Body of pancreas (tissue), 4 donors: ENCODE results near the gene VRK1. TPM values are rescaled to one million over a fixed set of nuclear protein-coding genes. Genes with fewer than 3 reads are reported as not detected.

Source experiments
- ATAC-seq: fragments of 150-250 bp; one replicate; pipeline ENCODE4 v1.9.1; 2016
- DNase-seq, 4 donors: peaks; one replicate each; pipeline ENCODE4 v3.0.0-alpha.2; 2019
- H3K27ac ChIP-seq, 4 donors: fragments of 200-600 bp; sonication (generic); 1 replicate in 3 of 4; 2 replicates in 1 of 4; pipeline versions ENCODE4 v1.5.1 to v1.6.1; 2016 to 2019; ENCODE audit warnings: mild to moderate bottlenecking in 1 of 4, mixed read lengths in 1 of 4, moderate library complexity in 1 of 4
- H3K27me3 ChIP-seq, 2 donors: fragments of 200-600 bp; sonication (generic); one replicate each; pipeline ENCODE4 v1.6.0; 2016; ENCODE audit warnings: mild to moderate bottlenecking in 1 of 2
- H3K36me3 ChIP-seq, 2 donors: fragments of 200-600 bp; sonication (generic); replicated peaks in 1 of 2; 2 replicates each; pipeline ENCODE4 v1.5.1; 2016; ENCODE audit warnings: low read depth in 2 of 2; ENCODE audit not compliant: insufficient read depth in 1 of 2
- H3K4me1 ChIP-seq: fragments of 200-600 bp; sonication (generic); one replicate; pipeline ENCODE4 v1.6.0; 2016
- H3K4me3 ChIP-seq, 2 donors: fragments of 200-600 bp; sonication (generic); 1 replicate in 1 of 2; 2 replicates in 1 of 2; pipeline ENCODE4 v1.5.1; 2016 to 2019
- H3K9me3 ChIP-seq, 3 donors: fragments of 200-600 bp; sonication (generic); 1 replicate in 2 of 3; 2 replicates in 1 of 3; pipeline ENCODE4 v1.5.1; 2016
- POLR2A ChIP-seq, 3 donors: fragments of 450-650 bp; IDR thresholded peaks; one replicate each; pipeline ENCODE4 v1.6.1; 2016; ENCODE audit warnings: antibody characterized with exemption in 3 of 3, mild to moderate bottlenecking in 2 of 3
- WGBS, 2 donors: methylation state at CpG; one replicate each; pipeline ENCODE4 v1.1.5; 2017; 5-methylcytosine and 5-hydroxymethylcytosine counted together
- intact Hi-C: fragments of 100-400 bp; cut with DNase I; formaldehyde crosslinking; loops from one replicate; pipeline ENCODE4 v1.15.1; 2023
- total RNA-seq, 2 donors: library from RNA; depleted of rRNA; stranded (reverse); fragments of >200 nt; gene quantifications; one replicate each; pipeline ENCODE4 v1.1.0, GENCODE V29; 2016
- TF ChIP-seq, protein P1 (sequence below), 7 experiments: fragments of 450-650 bp in 4 of 7; fragments of 200-600 bp in 3 of 7; sonication (generic) in 3 of 7; IDR thresholded peaks; one replicate each; pipeline ENCODE4 v1.5.1; 2016 to 2019; ENCODE audit warnings: antibody characterized with exemption in 7 of 7

The VRK1 gene
- total RNA-seq, 2 donors from 2014 or later = 5.6 to 10.4 TPM

DNA sequence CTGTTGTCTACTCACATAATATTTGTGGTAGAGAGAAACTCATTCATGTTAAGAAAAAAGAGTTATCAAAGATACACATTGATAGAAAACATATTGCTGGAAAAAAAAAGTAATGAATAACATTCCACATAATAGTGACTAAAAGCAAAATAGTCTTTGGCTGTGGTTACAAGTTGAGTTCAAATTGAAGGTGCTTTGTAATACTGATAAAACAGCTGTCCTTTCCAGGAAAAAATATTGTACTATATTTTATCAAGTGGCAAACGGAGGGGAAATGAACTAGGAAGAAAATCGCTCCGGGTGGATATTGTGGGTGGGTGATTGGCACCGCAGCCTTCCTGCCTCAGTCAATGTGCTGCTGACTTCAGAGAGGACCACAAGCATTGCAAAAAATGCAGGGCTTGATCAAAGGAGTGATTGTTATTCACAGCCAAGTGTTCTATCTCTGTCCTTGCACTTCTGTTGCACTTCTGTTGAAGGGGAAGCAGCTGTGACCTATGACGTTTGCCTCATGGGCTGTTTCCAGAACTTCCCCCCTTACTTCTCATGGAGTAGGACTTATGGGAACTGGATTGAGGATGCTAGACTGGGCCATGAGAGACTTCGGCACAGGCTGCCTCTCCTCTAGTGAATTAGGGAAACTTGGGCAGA is 114.4 kb downstream of the VRK1 start:
- Histone ChIP-seq H3K4me1 (no peaks in the 10 kb centered on the region), H3K27ac (no peak overlapping the region), H3K36me3 (no peaks in the 10 kb centered on the region), H3K4me3 (no peak overlapping the region), H3K27me3 (no peaks in the 10 kb centered on the region), H3K9me3 (peaks cover 0 to 9% (median 0%) of the 10 kb centered on the region in 3 donors)
- DNase-seq (no peak), ATAC-seq (no peak)
- 62 to 65% methylated on average over 6 of the region's 6 CpGs for WGBS, 2 donors
- intact Hi-C loops = no loop called here
- TF ChIP-seq, protein P1, sequence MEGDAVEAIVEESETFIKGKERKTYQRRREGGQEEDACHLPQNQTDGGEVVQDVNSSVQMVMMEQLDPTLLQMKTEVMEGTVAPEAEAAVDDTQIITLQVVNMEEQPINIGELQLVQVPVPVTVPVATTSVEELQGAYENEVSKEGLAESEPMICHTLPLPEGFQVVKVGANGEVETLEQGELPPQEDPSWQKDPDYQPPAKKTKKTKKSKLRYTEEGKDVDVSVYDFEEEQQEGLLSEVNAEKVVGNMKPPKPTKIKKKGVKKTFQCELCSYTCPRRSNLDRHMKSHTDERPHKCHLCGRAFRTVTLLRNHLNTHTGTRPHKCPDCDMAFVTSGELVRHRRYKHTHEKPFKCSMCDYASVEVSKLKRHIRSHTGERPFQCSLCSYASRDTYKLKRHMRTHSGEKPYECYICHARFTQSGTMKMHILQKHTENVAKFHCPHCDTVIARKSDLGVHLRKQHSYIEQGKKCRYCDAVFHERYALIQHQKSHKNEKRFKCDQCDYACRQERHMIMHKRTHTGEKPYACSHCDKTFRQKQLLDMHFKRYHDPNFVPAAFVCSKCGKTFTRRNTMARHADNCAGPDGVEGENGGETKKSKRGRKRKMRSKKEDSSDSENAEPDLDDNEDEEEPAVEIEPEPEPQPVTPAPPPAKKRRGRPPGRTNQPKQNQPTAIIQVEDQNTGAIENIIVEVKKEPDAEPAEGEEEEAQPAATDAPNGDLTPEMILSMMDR (IDR thresholded peaks at IDR 0.05) = no peak
- no peak for TF ChIP-seq POLR2A (IDR thresholded peaks at IDR 0.05)

DNA sequence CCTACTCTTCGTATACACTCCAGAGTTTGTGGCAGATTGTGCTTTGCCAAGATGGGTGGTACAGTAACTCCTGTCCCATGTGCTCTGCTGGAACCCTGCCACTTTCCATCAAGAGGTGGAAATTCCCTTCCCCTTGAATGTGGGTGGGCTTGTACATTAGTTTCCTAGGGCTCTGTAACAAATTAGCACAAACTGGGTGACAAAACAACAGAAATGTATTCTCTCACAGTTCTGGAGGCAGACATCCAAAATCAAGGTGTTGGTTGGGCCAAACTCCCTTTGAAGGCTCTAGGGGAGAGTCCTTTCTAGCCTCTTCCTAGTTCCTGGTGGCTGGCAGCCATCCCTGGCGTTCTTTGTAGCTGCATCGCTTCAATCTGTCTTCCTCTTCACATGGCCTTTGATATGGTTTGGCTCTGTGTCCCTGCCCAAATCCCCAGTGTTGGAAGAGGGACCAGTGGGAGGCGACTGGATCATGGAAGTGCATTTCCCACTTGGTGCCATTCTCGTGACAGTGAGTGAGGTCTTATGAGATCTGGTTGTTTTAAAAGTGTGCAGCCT is 117.5 kb downstream of the VRK1 start:
- no peak overlapping the region for H3K27ac ChIP-seq
- H3K9me3 ChIP-seq = no peaks in the 10 kb centered on the region
- H3K4me3 ChIP-seq = no peak overlapping the region
- TF ChIP-seq POLR2A (IDR thresholded peaks at IDR 0.05) = no peak
- TF ChIP-seq, protein P1 (IDR thresholded peaks at IDR 0.05) = no peak
- H3K36me3 ChIP-seq = no peaks in the 10 kb centered on the region
- no peaks in the 10 kb centered on the region for H3K27me3 ChIP-seq
- no peaks in the 10 kb centered on the region for H3K4me1 ChIP-seq
- intact Hi-C loops = no loop called here
- WGBS, 2 donors = 83 to 90% methylated on average over 5 of the region's 5 CpGs
- ATAC-seq (no peak), DNase-seq (no peak)

DNA sequence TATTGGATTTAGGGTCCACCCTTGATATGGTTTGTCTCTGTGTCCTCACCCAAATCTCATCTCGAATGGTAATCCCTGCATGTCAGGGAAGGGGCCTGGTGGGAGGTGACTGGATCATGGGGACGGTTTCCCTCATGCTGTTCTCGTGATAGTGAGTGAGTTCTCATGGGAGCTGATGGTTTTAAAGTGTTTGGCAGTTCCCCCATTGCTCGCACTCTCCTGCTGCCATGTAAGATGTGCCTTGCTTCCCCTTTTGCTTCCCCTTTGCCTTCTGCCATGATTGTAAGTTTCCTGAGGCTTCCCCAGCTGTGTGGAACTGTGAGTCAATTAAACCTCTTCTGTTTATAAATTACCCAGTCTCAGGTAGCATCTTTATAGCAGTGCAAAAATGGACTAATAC is 118.3 kb downstream of the VRK1 start:
- no peaks in the 10 kb centered on the region for H3K27me3 ChIP-seq
- no peak overlapping the region for H3K27ac ChIP-seq
- no peaks in the 10 kb centered on the region for H3K9me3 ChIP-seq
- intact Hi-C loops = no loop called here
- H3K4me1 ChIP-seq = no peaks in the 10 kb centered on the region
- no peaks in the 10 kb centered on the region for H3K36me3 ChIP-seq
- DNase-seq = no peak
- 86 to 91% methylated on average over 4 of the region's 4 CpGs for WGBS, 2 donors
- H3K4me3 ChIP-seq = no peak overlapping the region
- TF ChIP-seq POLR2A (IDR thresholded peaks at IDR 0.05) = no peak
- TF ChIP-seq, protein P1 (IDR thresholded peaks at IDR 0.05) = no peak
- ATAC-seq = no peak

DNA sequence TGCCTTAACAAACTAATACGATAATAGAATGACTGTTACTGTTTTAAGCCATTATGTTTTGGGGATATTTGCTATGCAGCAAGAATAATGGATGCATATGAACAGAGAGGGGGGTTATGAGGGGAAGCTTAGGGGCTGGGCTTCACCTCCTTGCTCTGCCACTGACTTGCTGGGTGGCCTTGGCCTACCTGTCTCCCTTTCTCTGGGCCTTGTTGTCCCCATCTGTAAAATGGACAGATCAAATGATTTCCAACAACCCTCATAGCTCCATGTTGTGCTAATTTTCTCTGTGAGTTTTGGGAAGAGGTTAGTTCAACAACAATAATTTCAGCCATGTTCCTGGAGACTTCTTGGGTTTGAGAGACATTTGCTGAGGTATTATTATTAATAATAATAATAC is 119.6 kb downstream of the VRK1 start:
- Histone ChIP-seq H3K27me3 (no peaks in the 10 kb centered on the region), H3K36me3 (no peaks in the 10 kb centered on the region), H3K4me3 (no peak overlapping the region), H3K27ac (no peak overlapping the region), H3K4me1 (no peaks in the 10 kb centered on the region), H3K9me3 (no peaks in the 10 kb centered on the region)
- intact Hi-C loops = no loop called here
- ATAC-seq (no peak), DNase-seq (no peak)
- WGBS, 2 donors = 97 to 100% methylated on average over 1 of the region's 1 CpG
- TF ChIP-seq POLR2A (IDR thresholded peaks at IDR 0.05) = no peak
- TF ChIP-seq, protein P1 (IDR thresholded peaks at IDR 0.05) = no peak

DNA sequence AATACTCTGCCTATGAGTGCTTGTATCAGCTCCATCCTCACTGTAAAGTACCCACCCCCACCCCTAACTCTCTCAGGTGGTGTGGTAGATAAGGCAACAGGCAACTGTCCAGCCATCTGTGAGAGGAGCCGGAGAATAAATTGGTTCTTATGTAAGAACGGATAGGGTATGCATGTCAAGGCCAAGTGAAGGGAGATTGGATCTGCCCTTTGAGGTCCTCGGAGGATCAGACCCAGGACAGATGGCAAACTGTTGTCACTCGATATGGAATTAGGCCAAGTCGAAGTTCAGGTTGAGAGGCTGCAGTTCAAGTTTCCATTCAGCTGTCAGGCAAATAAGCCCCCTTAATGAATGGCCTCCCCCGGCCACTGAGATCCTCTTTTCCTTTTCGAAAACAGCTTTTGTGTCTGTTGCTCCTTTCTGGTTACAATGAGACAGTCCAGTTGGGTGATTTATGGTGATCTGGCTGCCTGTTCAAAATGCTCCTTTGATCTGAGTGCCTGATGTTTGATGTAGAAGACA is 120.3 kb downstream of the VRK1 start:
- Histone ChIP-seq H3K4me3 (no peak overlapping the region), H3K9me3 (no peaks in the 10 kb centered on the region), H3K4me1 (no peaks in the 10 kb centered on the region), H3K27me3 (no peaks in the 10 kb centered on the region), H3K36me3 (no peaks in the 10 kb centered on the region), H3K27ac (no peak overlapping the region)
- ATAC-seq = no peak
- 67 to 77% methylated on average over 7 of the region's 7 CpGs for WGBS, 2 donors
- intact Hi-C loops = no loop called here
- DNase-seq = no peak
- TF ChIP-seq, protein P1 (IDR thresholded peaks at IDR 0.05) = no peak
- no peak for TF ChIP-seq POLR2A (IDR thresholded peaks at IDR 0.05)
